ENCODE data around the gene EVA1A. TPM values are rescaled to one million over a fixed set of nuclear protein-coding genes. Genes with fewer than 3 reads are reported as not detected.

Gene EVA1A
- total and polyA plus RNA-seq, 2 experiments from 2014 or later, result 4.6 to 7.9 TPM

- Mint-ChIP-seq H3K4me1 (peaks cover 33% of the 10 kb centered on the region), H3K9me3 (no peaks in the 10 kb centered on the region), H3K27ac (no peak overlapping the region), H3K27me3 (ENCODE audit: insufficient read depth, low read depth, poor library complexity) (peaks cover 19% of the 10 kb centered on the region), H3K4me3 (peak overlapping the region; percentile 88), H3K36me3 (ENCODE audit: low read depth) (no peaks in the 10 kb centered on the region)
- TF ChIP-seq CREB1 (CRISPR knock-in tag; IDR thresholded peaks at IDR 0.05; ENCODE audit: low read depth) (no peak), POLR2AphosphoS5 (IDR thresholded peaks at IDR 0.05; ENCODE audit: low read depth) (no peak), CTCF (conservative IDR thresholded peaks at IDR 0.05; ENCODE audit: low read depth in 2 of 2) (no peak), ZNF114 (CRISPR knock-in tag; IDR thresholded peaks at IDR 0.05) (no peak), NANOG (IDR thresholded peaks at IDR 0.05; ENCODE audit: borderline replicate concordance) (no peak), EZH2 (IDR thresholded peaks at IDR 0.05; ENCODE audit: low read depth, unreplicated experiment) (peak; percentile 21)
- H3K9me2 ChIP-seq (ENCODE audit: insufficient read depth), result no peaks in the 10 kb centered on the region
- H3K4me1 ChIP-seq (ENCODE audit: insufficient read depth), result peaks cover 16% of the 10 kb centered on the region
- H3F3A ChIP-seq (replicated peaks; ENCODE audit: low read depth), result no peaks in the 10 kb centered on the region
- H2AFZ ChIP-seq, result peak overlapping the region; percentile 88
- H3K27ac ChIP-seq (ENCODE audit: low read depth), result no peak overlapping the region
- no peaks in the 10 kb centered on the region for H3K79me2 ChIP-seq (replicated peaks; ENCODE audit: insufficient read depth)
- ATAC-seq (no peak), DNase-seq (ENCODE audit: low spot score) (no peak)
- H3K27me3 ChIP-seq (ENCODE audit: insufficient read depth), result peaks cover 26% of the 10 kb centered on the region
- H3K36me3 ChIP-seq (ENCODE audit: insufficient read depth), result no peaks in the 10 kb centered on the region
- no peaks in the 10 kb centered on the region for H4K20me1 ChIP-seq (replicated peaks; ENCODE audit: insufficient read depth)
- H3K4me2 ChIP-seq, result peak overlapping the region; percentile 98
- peak overlapping the region; percentile 78 for H3K4me3 ChIP-seq
These were observed 1.1 kb upstream of the EVA1A start for GRCh38 chr2:75561566-75562512.

DNA sequence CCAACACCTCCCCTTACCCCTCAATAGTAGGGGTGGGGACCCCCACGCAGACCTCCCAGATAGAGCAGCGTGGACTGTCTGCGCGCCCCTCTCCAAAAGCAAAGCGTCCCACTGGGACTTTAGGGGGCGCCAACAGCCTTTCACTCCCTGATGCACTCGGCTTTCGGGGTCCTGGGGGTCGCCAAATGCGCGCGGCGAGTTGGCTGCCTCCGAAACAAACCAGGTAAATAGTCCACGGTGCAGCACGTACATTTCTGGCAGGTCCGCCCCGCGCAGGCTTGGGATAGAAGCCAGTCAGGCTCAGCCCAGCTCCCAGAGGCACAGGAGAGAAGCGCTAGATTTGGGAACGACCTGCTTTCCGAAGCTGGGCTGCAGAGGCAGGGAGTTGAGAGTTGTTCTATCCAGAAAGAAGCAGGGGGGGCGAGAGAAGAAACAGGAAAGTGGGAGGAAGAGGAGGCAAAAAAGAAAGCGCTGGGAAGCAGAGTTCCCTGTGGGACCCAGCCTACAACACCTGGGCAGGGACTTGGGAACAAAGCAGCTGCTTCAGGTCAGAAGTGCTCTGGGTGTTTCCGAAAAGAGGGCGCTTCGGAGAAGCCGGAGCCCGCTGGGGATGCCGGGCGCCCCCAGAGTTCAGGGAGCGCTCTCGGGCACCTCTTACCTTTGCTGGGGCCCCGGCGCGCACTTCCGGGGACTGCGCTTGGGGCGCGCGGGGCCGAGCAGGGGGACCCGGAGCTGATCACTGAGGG, 544 bp downstream of the EVA1A start:
- Mint-ChIP-seq H3K36me3 (ENCODE audit: low read depth) (no peaks in the 10 kb centered on the region), H3K27me3 (ENCODE audit: insufficient read depth, low read depth, poor library complexity) (peaks cover 23% of the 10 kb centered on the region), H3K9me3 (no peaks in the 10 kb centered on the region), H3K27ac (no peak overlapping the region), H3K4me3 (peak overlapping the region; percentile 88), H3K4me1 (peaks cover 37% of the 10 kb centered on the region)
- Histone ChIP-seq H3K79me2 (replicated peaks; ENCODE audit: insufficient read depth) (no peaks in the 10 kb centered on the region), H3K4me2 (peak overlapping the region; percentile 98), H2AFZ (peak overlapping the region; percentile 95), H3K36me3 (ENCODE audit: insufficient read depth) (no peaks in the 10 kb centered on the region), H3K9me2 (ENCODE audit: insufficient read depth) (no peaks in the 10 kb centered on the region), H4K20me1 (replicated peaks; ENCODE audit: insufficient read depth) (no peaks in the 10 kb centered on the region), H3K4me3 (peak overlapping the region; percentile 78), H3K4me1 (ENCODE audit: insufficient read depth) (peaks cover 24% of the 10 kb centered on the region), H3K27me3 (ENCODE audit: insufficient read depth) (peaks cover 26% of the 10 kb centered on the region), H3K27ac (ENCODE audit: low read depth) (no peak overlapping the region), H3F3A (replicated peaks; ENCODE audit: low read depth) (no peaks in the 10 kb centered on the region)
- peak; percentile 74 for ATAC-seq
- no peak for TF ChIP-seq POLR2AphosphoS5 (IDR thresholded peaks at IDR 0.05; ENCODE audit: low read depth)
- TF ChIP-seq CTCF (conservative IDR thresholded peaks at IDR 0.05; ENCODE audit: low read depth in 2 of 2), result peak; percentile 58 to 62
- DNase-seq (ENCODE audit: low spot score), result peak; percentile 75
